K562 (cell line): ENCODE results near the gene TRIO. TPM values are rescaled to one million over a fixed set of nuclear protein-coding genes. Genes with fewer than 3 reads are reported as not detected.

Source experiments
- ATAC-seq: fragments of 200-7000 bp; cut with Tn5 transposase; 3 replicates; pipeline ENCODE4 v1.9.1; 2020; ENCODE audit warnings: moderate library complexity
- BruUV-seq: library from RNA; stranded (reverse); fragments of 400-500 nt; replicated peaks from 2 replicates; lab custom pipeline; 2021; lab: Mats Ljungman, UMichigan
- CTCF ChIA-PET: fragments of 300-600 bp; formaldehyde crosslinking; extraction: SDS; loops from one replicate; lab custom pipeline; 2021; ENCODE audit warnings: low intra/inter-chr PET ratio; lab: Yijun Ruan, JAX
- POLR2A ChIA-PET: fragments of 300-600, 350-650 bp; sonication (Branson Sonifier 250); formaldehyde crosslinking; extraction: SDS; loops from one replicate; lab custom pipeline; 2021; ENCODE audit warnings: antibody characterized with exemption, inconsistent platforms; lab: Yijun Ruan, JAX
- DNase-seq, 4 experiments: peaks; one replicate each; pipeline versions ENCODE4 v3.0.0 to v3.0.0-alpha.2; 2011 to 2018; ENCODE audit warnings: low spot score in 3 of 4, mixed read lengths in 3 of 4; ENCODE audit errors: extremely low read depth in 1 of 4
- FAIRE-seq: peaks from 2 replicates; lab custom pipeline; 2011; peaks lifted over from hg19 to GRCh38; lab: Jason Lieb, UNC
- H2AFZ ChIP-seq: 2 replicates; pipeline ENCODE4 v1.6.0; 2011; ENCODE audit warnings: low read depth, low read length, control low read depth, inconsistent platforms
- H3K27ac ChIP-seq: fragments of 200-600 bp; 3 replicates; pipeline ENCODE4 v1.8.0; 2011; ENCODE audit warnings: low read depth, mild to moderate bottlenecking, control low read depth, inconsistent platforms, low read length, moderate library complexity, mixed read lengths; ENCODE audit errors: extremely low read depth
- H3K27me3 ChIP-seq, 2 experiments: fragments of 300-600 bp in 1 of 2; 2 replicates in 1 of 2; 3 replicates in 1 of 2; pipeline versions ENCODE4 v1.6.0 to v1.8.0; 2011; ENCODE audit warnings: inconsistent platforms in 2 of 2, low read length in 2 of 2, mild to moderate bottlenecking in 1 of 2, mixed read lengths in 1 of 2, moderate library complexity in 1 of 2; ENCODE audit not compliant: control insufficient read depth in 2 of 2, insufficient read depth in 2 of 2
- H3K36me3 ChIP-seq: fragments of 300-600 bp; 3 replicates; pipeline ENCODE4 v1.8.0; 2011; ENCODE audit warnings: mild to moderate bottlenecking, low read length, inconsistent platforms; ENCODE audit not compliant: control insufficient read depth, insufficient read depth
- H3K4me1 ChIP-seq, 2 experiments: fragments of 200-600 bp in 1 of 2; replicated peaks in 1 of 2; 2 replicates in 1 of 2; 3 replicates in 1 of 2; pipeline versions ENCODE4 v1.5.1 to v1.8.0; 2011; ENCODE audit warnings: inconsistent platforms in 2 of 2, low read length in 2 of 2, mild to moderate bottlenecking in 1 of 2, mixed read lengths in 1 of 2, moderate library complexity in 1 of 2; ENCODE audit not compliant: control insufficient read depth in 2 of 2, insufficient read depth in 2 of 2
- H3K4me2 ChIP-seq: 2 replicates; pipeline ENCODE4 v1.6.1; 2011; ENCODE audit warnings: low read length, control low read depth, inconsistent platforms, mixed read lengths; ENCODE audit not compliant: insufficient read depth
- H3K4me3 ChIP-seq: fragments of 200-600 bp; sonication (generic), shearing (Covaris generic); 2 replicates; pipeline ENCODE4 v1.5.1; 2016; ENCODE audit warnings: control low read depth, inconsistent platforms
- H3K79me2 ChIP-seq: fragments of 200-600 bp; 3 replicates; pipeline ENCODE4 v1.8.0; 2011; ENCODE audit warnings: low read length, inconsistent platforms; ENCODE audit not compliant: control insufficient read depth, insufficient read depth
- H3K9ac ChIP-seq, 2 experiments: 2 replicates each; pipeline versions ENCODE4 v1.6.0 to v1.6.1; 2011; ENCODE audit warnings: low read depth in 2 of 2, low read length in 2 of 2, control low read depth in 1 of 2, inconsistent platforms in 1 of 2, mild to moderate bottlenecking in 1 of 2, mixed read lengths in 1 of 2; ENCODE audit not compliant: insufficient read depth in 1 of 2
- H3K9me1 ChIP-seq: one replicate; pipeline ENCODE4 v1.6.0; 2011; ENCODE audit warnings: inconsistent platforms, mild to moderate bottlenecking, low read length, moderate library complexity; ENCODE audit not compliant: control insufficient read depth, insufficient read depth
- H3K9me3 ChIP-seq: replicated peaks from 2 replicates; pipeline ENCODE4 v1.5.1; 2011; ENCODE audit warnings: low read depth, low read length, inconsistent platforms; ENCODE audit not compliant: control insufficient read depth, insufficient read depth
- H4K20me1 ChIP-seq: replicated peaks from 2 replicates; pipeline ENCODE4 v1.6.1; 2011; ENCODE audit warnings: low read length, inconsistent platforms, mixed read lengths; ENCODE audit not compliant: control insufficient read depth, insufficient read depth
- HDAC6 ChIP-seq: IDR thresholded peaks from 2 replicates; pipeline ENCODE4 v1.6.1; 2012; ENCODE audit warnings: low read depth, mild to moderate bottlenecking, control low read depth, inconsistent platforms, low read length, moderate library complexity
- KAT7 ChIP-seq: sonication (generic); formaldehyde crosslinking; IDR thresholded peaks from 2 replicates; pipeline ENCODE4 v1.8.0; 2022; ENCODE audit warnings: missing genetic modification reagents, mild to moderate bottlenecking, borderline replicate concordance
- PHTF2 ChIP-seq: fragments of 250-450 bp; sonication (Bioruptor Pico); IDR thresholded peaks from 2 replicates; pipeline ENCODE4 v1.5.0; 2021; ENCODE audit warnings: mild to moderate bottlenecking
- WGBS: fragments of 100-300 bp; shearing (Covaris generic); methylation state at CpG from one replicate; pipeline ENCODE4 v1.1.6; 2016; ENCODE audit warnings: low coverage, mixed read lengths; ENCODE audit not compliant: insufficient coverage; ENCODE audit errors: missing lambda C conversion rate; 5-methylcytosine and 5-hydroxymethylcytosine counted together
- in situ Hi-C: fragments of 300-500 bp; cut with MboI; formaldehyde crosslinking; loops from 4 replicates; pipeline ENCODE4 v1.15.0; 2018; ENCODE audit warnings: inconsistent platforms, mixed read lengths
- intact Hi-C: fragments of 100-400 bp; cut with micrococcal nuclease; formaldehyde crosslinking; loops from 2 replicates; pipeline ENCODE4 v1.14.2; 2022
- polyA plus RNA-seq, 8 experiments: library from polyadenylated mRNA; depleted of rRNA in 4 of 8; stranded (reverse) in 5 of 8; unstranded in 3 of 8; fragments of >200 nt; fragmentation: Nextera tagmentation in 2 of 8; fragmentation: Illumina TruSeq in 1 of 8; extraction: Ambion mirVana in 2 of 8; extraction: Trizol in 1 of 8; gene quantifications; 2 replicates each; pipeline versions ENCODE4 v1.2.1 to v1.2.3, GENCODE V29; 2011 to 2014; ENCODE audit warnings: inconsistent platforms in 1 of 8, missing spikeins in 1 of 8
- total RNA-seq, 7 experiments: library from RNA; depleted of rRNA in 6 of 7; stranded (reverse); fragments of >200 nt in 6 of 7; fragmentation: Illumina TruSeq in 2 of 7; extraction: Trizol in 2 of 7; gene quantifications; 2 replicates each; pipeline versions ENCODE4 v1.2.1 to v1.2.3, GENCODE V29; 2011 to 2021; ENCODE audit warnings: low replicate concordance in 1 of 7

The TRIO gene
- total and polyA plus RNA-seq, 9 of the 15 experiments (the other 6 are each of a cell fraction or from before 2014, with no cell fraction given): 0.24 to 5.0 (median 1.1) TPM

GRCh38 chr5:14349029-14349428 lies 205.9 kb downstream of the TRIO start:
- ATAC-seq (no peak), FAIRE-seq (no peak), DNase-seq (no peak)
- Histone ChIP-seq H3K9me1 (no peaks in the 10 kb centered on the region), H2AFZ (no peak overlapping the region), H3K9me3 (no peaks in the 10 kb centered on the region; the same call in 1 of the 2 replicates), H3K4me3 (no peak overlapping the region), H3K4me2 (no peak overlapping the region), H3K4me1 (no peaks in the 10 kb centered on the region), H3K27me3 (peaks cover 0 to 5% of the 10 kb centered on the region in 2 experiments; a peak in 1 of 5 replicates), H4K20me1 (no peaks in the 10 kb centered on the region; the same call in 1 of the 2 replicates), H3K36me3 (no peaks in the 10 kb centered on the region), H3K79me2 (no peaks in the 10 kb centered on the region), H3K27ac (no peak overlapping the region), H3K9ac (no peak overlapping the region)
- ChIA-PET POLR2A (no interaction called here), CTCF (interaction anchor here (0.6 kb wide), 1 partner anchor 572 kb away, joined by 5 read pairs; no protein-coding TSS in a partner anchor)
- no TSS peak for BruUV-seq
- in situ Hi-C loops: no loop called here
- WGBS: 2% methylated on average over 8 of the region's 8 CpGs
- intact Hi-C loops: no loop called here
- TF ChIP-seq KAT7 (CRISPR knock-in tag): no peak

- Histone ChIP-seq H3K9me3 (no peaks in the 10 kb centered on the region; the same call in 1 of the 2 replicates), H3K36me3 (no peaks in the 10 kb centered on the region), H3K27me3 (peaks cover under 1 to 15% of the 10 kb centered on the region in 2 experiments; a peak in 3 of 5 replicates), H3K27ac (no peak overlapping the region), H3K79me2 (no peaks in the 10 kb centered on the region), H3K4me3 (no peak overlapping the region), H3K4me2 (no peak overlapping the region), H4K20me1 (no peaks in the 10 kb centered on the region; the same call in 1 of the 2 replicates), H3K4me1 (no peaks in the 10 kb centered on the region), H2AFZ (no peak overlapping the region), H3K9ac (no peak overlapping the region), H3K9me1 (no peaks in the 10 kb centered on the region)
- ATAC-seq (no peak), DNase-seq (no peak), FAIRE-seq (no peak)
- POLR2A ChIA-PET: interaction anchor here (0.6 to 1.1 kb wide), 2 partner anchors 10 to 11 kb away, joined by 3 to 4 read pairs; no protein-coding TSS in a partner anchor
- TF ChIP-seq PHTF2 (CRISPR knock-in tag) (no peak), HDAC6 (no peak)
- 0% methylated on average over 7 of the region's 7 CpGs for WGBS
- in situ Hi-C loops (loop anchor here (10.0 kb wide), 1 partner anchor 366 kb away; no protein-coding TSS in a partner anchor), intact Hi-C loops (loop anchor here (5.0 to 10.0 kb wide), 2 partner anchors 246 to 661 kb away; no protein-coding TSS in a partner anchor)
- CTCF ChIA-PET: interaction anchor here (0.6 to 1.8 kb wide), 4 partner anchors 192 to 663 kb away, joined by 3 to 4 read pairs (median 4); no protein-coding TSS in a partner anchor
- no TSS peak for BruUV-seq
These were observed 208.0 kb downstream of the TRIO start for GRCh38 chr5:14351086-14351661.
